Nephron progenitor cell (in vitro differentiated cells): ENCODE results near the gene DNAAF3.
"Not testable (repeated sequence)": the region's sequence is repeated elsewhere in the genome, so short reads cannot be mapped to it uniquely, and the experiment has no call there.

Experiments used
- DNase-seq: peaks from one replicate; pipeline ENCODE4 v3.0.0; 2021
- H3K27ac Mint-ChIP-seq: 2 replicates; pipeline ENCODE4 v1.8.0; 2021; ENCODE audit warnings: mild to moderate bottlenecking, moderate library complexity, mixed read lengths
- H3K27me3 Mint-ChIP-seq: 2 replicates; pipeline ENCODE4 v1.8.0; 2021; ENCODE audit warnings: mild to moderate bottlenecking, low read depth, mixed read lengths; ENCODE audit not compliant: poor library complexity
- H3K36me3 Mint-ChIP-seq: 2 replicates; pipeline ENCODE4 v1.8.0; 2021; ENCODE audit warnings: low read depth, mixed read lengths
- H3K4me1 Mint-ChIP-seq: 2 replicates; pipeline ENCODE4 v1.8.0; 2021; ENCODE audit warnings: mixed read lengths
- H3K4me3 Mint-ChIP-seq: 2 replicates; pipeline ENCODE4 v1.8.0; 2021; ENCODE audit warnings: mild to moderate bottlenecking, moderate library complexity, mixed read lengths
- H3K9me3 Mint-ChIP-seq: 2 replicates; pipeline ENCODE4 v1.8.0; 2021; ENCODE audit warnings: mild to moderate bottlenecking, moderate library complexity, mixed read lengths
- TF ChIP-seq, protein P1 (sequence below): fragments of 200-600 bp; sonication (generic); IDR thresholded peaks from 2 replicates; pipeline ENCODE4 v1.5.0; 2021; ENCODE audit warnings: antibody characterized with exemption

The DNAAF3 gene

DNA sequence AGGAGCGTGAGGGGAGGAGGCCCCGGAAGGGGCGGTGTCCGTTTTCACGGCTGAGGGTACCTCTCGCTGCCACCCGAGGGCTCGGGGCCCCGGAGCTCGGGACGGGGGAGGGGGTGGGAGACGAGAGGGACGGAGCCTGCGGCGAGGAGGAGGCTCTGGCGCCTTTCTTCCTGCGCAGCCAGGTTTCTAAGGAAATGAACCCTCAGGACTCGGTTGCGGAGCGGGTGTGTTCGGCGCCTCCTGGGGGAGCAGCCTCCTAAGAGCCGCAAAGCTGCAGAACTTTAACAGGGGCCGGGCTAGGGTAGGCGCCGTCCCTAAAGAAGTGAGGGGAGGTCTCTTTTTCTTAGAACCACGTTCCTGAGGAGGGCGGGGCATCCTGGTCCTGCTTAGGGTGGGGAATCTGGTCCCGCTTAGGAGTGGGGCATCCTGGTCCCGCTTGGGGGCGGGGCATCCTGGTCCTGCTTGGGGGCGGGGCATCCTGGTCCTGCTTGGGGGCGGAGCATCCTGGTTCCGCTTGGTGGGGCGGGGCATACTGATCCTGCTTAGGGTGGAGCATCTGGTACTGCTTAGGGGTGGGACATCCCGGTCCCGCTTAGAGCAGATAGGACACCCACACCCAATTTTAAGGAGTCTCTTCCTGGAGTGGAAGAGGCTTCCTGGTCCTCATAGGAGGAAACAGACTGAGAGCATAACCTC is 7.4 kb upstream of the DNAAF3 start:
- Mint-ChIP-seq H3K27me3 (peaks cover 100% of the 10 kb centered on the region), H3K4me1 (peaks cover 11% of the 10 kb centered on the region), H3K9me3 (peaks cover 15% of the 10 kb centered on the region), H3K4me3 (peak overlapping the region; percentile 74), H3K36me3 (no peaks in the 10 kb centered on the region), H3K27ac (no peak overlapping the region)
- TF ChIP-seq, protein P1, sequence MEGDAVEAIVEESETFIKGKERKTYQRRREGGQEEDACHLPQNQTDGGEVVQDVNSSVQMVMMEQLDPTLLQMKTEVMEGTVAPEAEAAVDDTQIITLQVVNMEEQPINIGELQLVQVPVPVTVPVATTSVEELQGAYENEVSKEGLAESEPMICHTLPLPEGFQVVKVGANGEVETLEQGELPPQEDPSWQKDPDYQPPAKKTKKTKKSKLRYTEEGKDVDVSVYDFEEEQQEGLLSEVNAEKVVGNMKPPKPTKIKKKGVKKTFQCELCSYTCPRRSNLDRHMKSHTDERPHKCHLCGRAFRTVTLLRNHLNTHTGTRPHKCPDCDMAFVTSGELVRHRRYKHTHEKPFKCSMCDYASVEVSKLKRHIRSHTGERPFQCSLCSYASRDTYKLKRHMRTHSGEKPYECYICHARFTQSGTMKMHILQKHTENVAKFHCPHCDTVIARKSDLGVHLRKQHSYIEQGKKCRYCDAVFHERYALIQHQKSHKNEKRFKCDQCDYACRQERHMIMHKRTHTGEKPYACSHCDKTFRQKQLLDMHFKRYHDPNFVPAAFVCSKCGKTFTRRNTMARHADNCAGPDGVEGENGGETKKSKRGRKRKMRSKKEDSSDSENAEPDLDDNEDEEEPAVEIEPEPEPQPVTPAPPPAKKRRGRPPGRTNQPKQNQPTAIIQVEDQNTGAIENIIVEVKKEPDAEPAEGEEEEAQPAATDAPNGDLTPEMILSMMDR = no peak
- DNase-seq = peak; percentile 85

- Mint-ChIP-seq H3K36me3 (no peaks in the 10 kb centered on the region), H3K4me3 (peak overlapping the region; percentile 74), H3K27ac (no peak overlapping the region), H3K4me1 (peaks cover 11% of the 10 kb centered on the region), H3K9me3 (peaks cover 15% of the 10 kb centered on the region), H3K27me3 (peaks cover 100% of the 10 kb centered on the region)
- TF ChIP-seq, protein P1 = no peak
- peak; percentile 44 for DNase-seq
Observed at GRCh38 chr19:55173186-55173713, 6.8 kb upstream of the DNAAF3 start.

- peak overlapping the region; percentile 74 for H3K4me3 Mint-ChIP-seq
- peaks cover 97% of the 10 kb centered on the region for H3K27me3 Mint-ChIP-seq
- TF ChIP-seq, protein P1 = no peak
- no peaks in the 10 kb centered on the region for H3K36me3 Mint-ChIP-seq
- peaks cover 11% of the 10 kb centered on the region for H3K4me1 Mint-ChIP-seq
- DNase-seq = no peak
- peaks cover 15% of the 10 kb centered on the region for H3K9me3 Mint-ChIP-seq
- no peak overlapping the region for H3K27ac Mint-ChIP-seq
Observed at GRCh38 chr19:55172741-55173140, 6.3 kb upstream of the DNAAF3 start.

- H3K27ac Mint-ChIP-seq, DNase-seq, H3K36me3 Mint-ChIP-seq: not testable (repeated sequence)
- peak overlapping the region; percentile 74 for H3K4me3 Mint-ChIP-seq
- H3K27me3 Mint-ChIP-seq = peaks cover 95% of the 10 kb centered on the region
- H3K4me1 Mint-ChIP-seq = peaks cover 11% of the 10 kb centered on the region
- H3K9me3 Mint-ChIP-seq = peaks cover 15% of the 10 kb centered on the region
Observed at GRCh38 chr19:55172318-55172717, 5.9 kb upstream of the DNAAF3 start.

- H3K36me3 Mint-ChIP-seq = no peaks in the 10 kb centered on the region
- H3K9me3 Mint-ChIP-seq = peaks cover 15% of the 10 kb centered on the region
- no peak overlapping the region for H3K4me3 Mint-ChIP-seq
- peaks cover 19% of the 10 kb centered on the region for H3K4me1 Mint-ChIP-seq
- TF ChIP-seq, protein P1 = no peak
- no peak for DNase-seq
- peaks cover 92% of the 10 kb centered on the region for H3K27me3 Mint-ChIP-seq
- H3K27ac Mint-ChIP-seq = no peak overlapping the region
Observed at GRCh38 chr19:55171440-55171839, 5.0 kb upstream of the DNAAF3 start.

DNA sequence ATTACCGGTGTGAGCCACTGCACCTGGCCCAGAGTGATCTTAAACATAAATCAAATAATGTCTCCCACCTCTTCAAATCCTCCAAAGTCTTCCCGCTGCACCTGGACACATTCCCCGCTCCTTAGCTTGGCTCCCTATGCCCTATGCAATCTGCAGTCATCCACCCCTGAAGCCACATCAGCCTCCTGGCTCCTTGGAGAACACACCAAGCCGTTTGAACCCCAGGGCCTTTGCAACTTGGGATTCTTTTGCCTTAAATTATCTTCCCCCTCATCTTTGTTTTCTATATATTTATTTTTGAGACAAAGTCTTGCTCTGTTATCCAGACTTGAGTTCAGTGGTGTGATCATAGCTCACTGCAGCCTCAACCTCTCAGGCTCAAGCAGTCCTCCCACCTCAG is 2.7 kb upstream of the DNAAF3 start:
- H3K36me3 Mint-ChIP-seq = no peaks in the 10 kb centered on the region
- peaks cover 6% of the 10 kb centered on the region for H3K9me3 Mint-ChIP-seq
- peaks cover 76% of the 10 kb centered on the region for H3K27me3 Mint-ChIP-seq
- H3K27ac Mint-ChIP-seq = no peak overlapping the region
- peaks cover 20% of the 10 kb centered on the region for H3K4me1 Mint-ChIP-seq
- DNase-seq = no peak
- H3K4me3 Mint-ChIP-seq = no peak overlapping the region
- TF ChIP-seq, protein P1 = no peak
